HCT116 (cell line): ENCODE data around the gene FAM110D.

Experiments
- CEBPB ChIP-seq: IDR thresholded peaks from 2 replicates; pipeline ENCODE4 v1.6.1; 2012; ENCODE audit warnings: low read depth
- CTCF ChIP-seq, 3 experiments: fragments of 200-600 bp in 1 of 3; sonication (generic) in 1 of 3; IDR thresholded peaks in 2 of 3; conservative IDR thresholded peaks in 1 of 3; 2 replicates each; pipeline ENCODE4 v1.5.1; 2012 to 2017; ENCODE audit warnings: low read depth in 2 of 3, low read length in 2 of 3, antibody characterized with exemption in 1 of 3, borderline replicate concordance in 1 of 3, control low read depth in 1 of 3, mild to moderate bottlenecking in 1 of 3, mixed read lengths in 1 of 3, mixed run types in 1 of 3, moderate library complexity in 1 of 3; ENCODE audit not compliant: insufficient read depth in 1 of 3
- EGR1 ChIP-seq: IDR thresholded peaks from 2 replicates; pipeline ENCODE4 v1.6.1; 2012; ENCODE audit warnings: low read depth
- EZH2 ChIP-seq: fragments of 200-600 bp; sonication (generic); IDR thresholded peaks from 2 replicates; pipeline ENCODE4 v1.6.1; 2017; ENCODE audit warnings: antibody characterized with exemption, mixed run types
- POLR2A ChIP-seq: IDR thresholded peaks from 2 replicates; pipeline ENCODE4 v1.7.0; 2011; ENCODE audit warnings: borderline replicate concordance; ENCODE audit not compliant: insufficient read depth, insufficient read length; ENCODE audit errors: extremely low read depth
- POLR2AphosphoS5 ChIP-seq: IDR thresholded peaks from 2 replicates; pipeline ENCODE4 v1.6.1; 2011; ENCODE audit warnings: mild to moderate bottlenecking, low read depth, low read length, moderate library complexity
- REST ChIP-seq: IDR thresholded peaks from 2 replicates; pipeline ENCODE4 v1.6.1; 2012; ENCODE audit warnings: low read depth
- SP1 ChIP-seq: IDR thresholded peaks from 2 replicates; pipeline ENCODE4 v1.6.1; 2012; ENCODE audit warnings: low read depth
- TCF7L2 ChIP-seq: IDR thresholded peaks from 2 replicates; pipeline ENCODE4 v1.7.0; 2011; ENCODE audit warnings: borderline replicate concordance, inconsistent platforms; ENCODE audit not compliant: insufficient read depth, insufficient read length; ENCODE audit errors: extremely low read depth
- ZBTB33 ChIP-seq: IDR thresholded peaks from 2 replicates; pipeline ENCODE4 v1.6.1; 2011; ENCODE audit warnings: mild to moderate bottlenecking, low read length, moderate library complexity; ENCODE audit not compliant: insufficient replicate concordance; ENCODE audit errors: extremely low read depth

GRCh38 chr1:26125946-26126320 lies 32.9 kb upstream of the FAM110D start:
- no peak for TF ChIP-seq EZH2
- no peak for TF ChIP-seq REST
- TF ChIP-seq CTCF (IDR thresholded peaks at IDR 0.05 in 2 of 3, conservative IDR thresholded peaks at IDR 0.05 in 1 of 3; ENCODE audit: borderline replicate concordance in 1 of 3, insufficient read depth in 1 of 3, low read depth in 2 of 3, low read length in 2 of 3): no peak
- TF ChIP-seq EGR1: no peak
- no peak for TF ChIP-seq CEBPB
- no peak for TF ChIP-seq TCF7L2
- TF ChIP-seq POLR2A: no peak
- no peak for TF ChIP-seq POLR2AphosphoS5
- TF ChIP-seq ZBTB33: no peak
- no peak for TF ChIP-seq SP1
